Measurements from ENCODE around the gene SLC9A9.
"Not testable (repeated sequence)": the region's sequence is repeated elsewhere in the genome, so short reads cannot be mapped to it uniquely, and the experiment has no call there.

SLC9A9 gene

DNA sequence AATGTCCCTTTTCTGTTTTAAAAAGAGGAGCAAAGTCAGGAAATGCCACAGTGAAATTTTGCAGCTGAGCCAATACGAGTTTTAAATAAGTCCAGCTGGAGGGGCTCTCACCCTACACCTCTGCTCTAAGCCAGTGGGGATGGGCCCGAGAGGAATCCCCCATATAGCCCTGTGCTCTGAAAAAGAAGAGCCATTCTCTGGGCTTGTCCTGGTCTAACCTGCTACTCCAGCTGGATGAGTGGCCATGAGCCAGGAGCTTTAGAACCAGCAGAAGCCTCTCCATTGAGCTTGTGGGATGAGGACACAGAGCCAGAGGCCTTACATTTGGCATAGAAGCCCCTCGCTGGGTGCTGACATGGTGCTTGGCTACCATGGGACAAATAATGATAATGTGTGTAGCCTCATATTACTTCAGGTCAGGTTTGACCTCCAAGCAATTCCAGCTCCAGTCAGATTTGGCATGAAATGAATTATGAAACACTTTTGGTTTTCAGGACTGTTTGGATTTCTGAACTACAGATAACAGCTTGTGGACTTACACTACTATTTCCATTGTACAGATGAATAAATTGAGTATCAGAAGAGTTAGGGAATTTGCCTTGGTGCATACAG is 556.3 kb downstream of the SLC9A9 start:
- H3K4me3 ChIP-seq (ENCODE audit: low read depth, low read length) = no peak overlapping the region
- DNase-seq (ENCODE audit: low read depth) = peak; percentile 18
- TF ChIP-seq CTCF (IDR thresholded peaks at IDR 0.05; ENCODE audit: control insufficient read depth, extremely low read depth, insufficient read depth) = no peak

DNA sequence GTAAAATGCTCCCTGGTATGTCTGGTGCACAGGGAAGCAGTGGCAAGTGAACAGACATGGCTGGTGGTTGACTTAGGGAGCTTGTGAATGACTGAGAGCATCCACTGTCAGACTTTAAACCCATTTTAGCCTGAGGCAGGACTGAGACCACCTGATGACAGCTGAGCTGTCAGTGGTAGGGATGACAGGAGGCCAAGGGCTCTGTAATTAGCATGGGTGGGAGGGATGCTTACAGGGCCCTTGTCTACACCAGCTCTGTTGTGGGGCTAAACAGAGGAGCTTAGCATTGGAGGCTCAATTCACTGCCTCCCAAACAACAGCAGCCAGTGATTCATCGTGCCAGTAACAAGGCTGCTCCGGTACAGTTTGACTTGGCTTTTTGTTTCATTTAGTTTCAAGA is 559.3 kb downstream of the SLC9A9 start:
- no peak for DNase-seq (ENCODE audit: low read depth)
- H3K4me3 ChIP-seq (ENCODE audit: low read depth, low read length) = no peak overlapping the region
- no peak for TF ChIP-seq CTCF (IDR thresholded peaks at IDR 0.05; ENCODE audit: control insufficient read depth, extremely low read depth, insufficient read depth)

DNA sequence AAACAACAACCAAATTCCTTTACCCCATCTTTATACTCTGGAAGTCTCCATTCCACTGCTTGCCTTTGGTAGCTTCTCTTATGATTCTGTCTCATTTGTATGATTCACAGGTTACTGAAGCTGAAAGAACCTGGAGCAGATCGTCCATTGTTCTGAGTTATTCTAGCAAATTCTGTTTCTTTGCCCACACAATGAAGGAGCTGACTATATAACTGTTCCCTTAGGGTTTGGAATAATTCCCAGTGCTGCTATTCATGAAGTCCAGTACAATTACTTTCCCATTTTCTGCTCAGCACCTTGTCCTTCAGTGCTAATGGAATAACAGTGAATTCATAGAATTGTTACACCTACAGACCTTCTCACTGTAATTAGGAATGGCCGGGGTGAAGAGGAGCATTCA is 560.9 kb downstream of the SLC9A9 start:
- no peak for DNase-seq (ENCODE audit: low read depth)
- TF ChIP-seq CTCF (IDR thresholded peaks at IDR 0.05; ENCODE audit: control insufficient read depth, extremely low read depth, insufficient read depth) = no peak
- no peak overlapping the region for H3K4me3 ChIP-seq (ENCODE audit: low read depth, low read length)

DNA sequence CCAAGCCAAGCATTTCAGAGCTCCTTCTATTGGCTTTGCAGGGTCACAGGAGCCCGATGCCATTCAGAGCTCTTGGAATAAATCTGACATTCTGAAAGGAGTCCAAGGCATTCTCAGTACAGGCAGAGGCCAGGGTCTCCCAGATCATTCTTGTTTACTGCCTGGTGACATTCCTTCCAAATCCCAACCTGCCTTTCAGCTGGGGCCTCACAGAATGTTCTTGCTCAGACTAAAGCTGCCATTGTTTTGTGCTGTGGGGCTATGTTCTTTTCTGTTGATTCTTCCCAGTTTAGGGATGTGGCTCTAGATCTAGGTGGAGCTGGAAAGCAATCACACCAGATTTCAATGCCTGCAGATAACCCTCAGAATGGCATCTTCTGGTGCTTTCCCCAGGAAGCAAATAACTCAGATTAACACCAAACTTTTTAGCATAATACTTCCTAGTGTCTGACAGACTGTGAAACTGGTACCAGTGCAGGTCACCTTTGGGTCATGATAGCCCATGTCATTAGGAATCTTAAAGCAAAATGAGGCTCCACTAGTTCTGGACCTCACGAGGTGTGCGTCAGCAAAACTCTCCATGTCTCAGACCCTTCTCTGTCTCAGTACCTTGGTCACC is 561.8 kb downstream of the SLC9A9 start:
- no peak overlapping the region for H3K4me3 ChIP-seq (ENCODE audit: low read depth, low read length)
- DNase-seq (ENCODE audit: low read depth) = peak; percentile 54
- TF ChIP-seq CTCF (IDR thresholded peaks at IDR 0.05; ENCODE audit: control insufficient read depth, extremely low read depth, insufficient read depth) = no peak

GRCh38 chr3:143283432-143284128 is 564.7 kb downstream of the SLC9A9 start:
- TF ChIP-seq CTCF (IDR thresholded peaks at IDR 0.05; ENCODE audit: control insufficient read depth, extremely low read depth, insufficient read depth) = no peak
- DNase-seq (ENCODE audit: low read depth) = peak; percentile 32
- H3K4me3 ChIP-seq (ENCODE audit: low read depth, low read length) = no peak overlapping the region

DNA sequence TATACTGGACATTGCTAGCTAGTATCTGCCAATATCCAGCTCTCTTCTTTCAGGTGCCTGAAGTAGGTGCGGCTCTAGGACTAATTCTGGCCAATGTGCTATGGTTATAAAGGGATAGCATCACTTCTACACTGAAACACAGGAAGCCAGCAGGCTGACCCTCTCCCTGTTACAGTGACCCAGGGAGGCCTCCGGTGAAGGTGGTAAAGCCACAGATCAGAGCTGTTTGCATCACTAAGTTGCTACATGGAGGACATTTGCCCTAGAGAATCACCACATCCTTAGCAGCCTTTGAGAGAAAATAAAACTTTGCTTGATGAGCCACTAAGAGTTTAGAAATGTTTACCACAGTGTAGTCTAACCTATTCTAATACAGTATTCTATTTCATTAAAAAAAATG is 567.3 kb downstream of the SLC9A9 start:
- H3K4me3 ChIP-seq (ENCODE audit: low read depth, low read length) = no peak overlapping the region
- DNase-seq (ENCODE audit: low read depth) = no peak
- TF ChIP-seq CTCF (IDR thresholded peaks at IDR 0.05; ENCODE audit: control insufficient read depth, extremely low read depth, insufficient read depth) = no peak

GRCh38 chr3:143279567-143279966 is 568.7 kb downstream of the SLC9A9 start:
- DNase-seq (ENCODE audit: low read depth); H3K4me3 ChIP-seq (ENCODE audit: low read depth, low read length): not testable (repeated sequence)
